HepG2 (cell line): ENCODE results near the gene PLD3. TPM values are rescaled to one million over a fixed set of nuclear protein-coding genes. Genes with fewer than 3 reads are reported as not detected.

ENCODE experiments used
- ATAC-seq: fragments of 200-7000 bp; cut with Tn5 transposase; 3 replicates; pipeline ENCODE4 v1.9.1; 2020; ENCODE audit warnings: mild to moderate bottlenecking, moderate library complexity
- BruUV-seq: library from RNA; stranded (reverse); fragments of 400-500 nt; replicated peaks from 2 replicates; lab custom pipeline; 2021; lab: Mats Ljungman, UMichigan
- CTCF ChIA-PET: fragments of 300-600 bp; formaldehyde crosslinking; extraction: SDS; loops from one replicate; lab custom pipeline; 2021; ENCODE audit warnings: low total read pairs, inconsistent platforms, low intra/inter-chr PET ratio; lab: Yijun Ruan, JAX
- POLR2A ChIA-PET: fragments of 350-600 bp; sonication (Branson Sonifier 250); formaldehyde crosslinking; loops from one replicate; lab custom pipeline; 2020; ENCODE audit warnings: antibody characterized with exemption, inconsistent platforms; lab: Yijun Ruan, JAX
- DNase-seq: peaks from one replicate; pipeline ENCODE4 v3.0.0-alpha.2; 2015; ENCODE audit warnings: low spot score
- FAIRE-seq: peaks from 3 replicates; lab custom pipeline; 2011; peaks lifted over from hg19 to GRCh38; lab: Jason Lieb, UNC
- H2AFZ ChIP-seq: one replicate; pipeline ENCODE4 v1.6.1; 2011; ENCODE audit warnings: low read length, inconsistent platforms
- H3K27ac ChIP-seq: fragments of 300-600 bp; 3 replicates; pipeline ENCODE4 v1.8.0; 2011; ENCODE audit warnings: mixed run types, mild to moderate bottlenecking, mixed read lengths, low read length, inconsistent platforms; ENCODE audit not compliant: insufficient read depth; ENCODE audit errors: extremely low read length
- H3K27me3 ChIP-seq, 2 experiments: fragments of 200-600 bp in 1 of 2; 2 replicates in 1 of 2; 3 replicates in 1 of 2; pipeline versions ENCODE4 v1.6.0 to v1.8.0; 2011; ENCODE audit warnings: low read length in 2 of 2, mild to moderate bottlenecking in 2 of 2, moderate library complexity in 2 of 2, inconsistent platforms in 1 of 2; ENCODE audit not compliant: insufficient read depth in 2 of 2, control insufficient read depth in 1 of 2
- H3K36me3 ChIP-seq, 2 experiments: fragments of 200-600 bp in 1 of 2; replicated peaks in 1 of 2; 2 replicates in 1 of 2; 3 replicates in 1 of 2; pipeline versions ENCODE4 v1.5.1 to v1.8.0; 2011; ENCODE audit warnings: low read length in 2 of 2, inconsistent platforms in 1 of 2; ENCODE audit not compliant: insufficient read depth in 2 of 2, control insufficient read depth in 1 of 2
- H3K4me1 ChIP-seq: 2 replicates; pipeline ENCODE4 v1.5.1; 2012; ENCODE audit warnings: low read length, inconsistent platforms; ENCODE audit not compliant: insufficient read depth
- H3K4me2 ChIP-seq: 2 replicates; pipeline ENCODE4 v1.6.0; 2011; ENCODE audit warnings: low read depth, low read length, inconsistent platforms
- H3K4me3 ChIP-seq, 3 experiments: fragments of 200-600 bp in 1 of 3; sonication (generic), shearing (Covaris generic) in 1 of 3; replicated peaks in 1 of 3; 2 replicates each; pipeline ENCODE4 v1.5.1; 2011 to 2016; ENCODE audit warnings: low read length in 3 of 3, inconsistent platforms in 2 of 3, low read depth in 2 of 3, mild to moderate bottlenecking in 2 of 3, control low read depth in 1 of 3, mixed read lengths in 1 of 3; ENCODE audit not compliant: insufficient read depth in 1 of 3
- H3K79me2 ChIP-seq: one replicate; pipeline ENCODE4 v1.6.1; 2011; ENCODE audit warnings: low read length, inconsistent platforms; ENCODE audit not compliant: insufficient read depth
- H3K9ac ChIP-seq: 2 replicates; pipeline ENCODE4 v1.6.0; 2011; ENCODE audit warnings: mild to moderate bottlenecking, low read depth, low read length, inconsistent platforms; ENCODE audit not compliant: insufficient read depth
- H3K9me3 ChIP-seq: 2 replicates; pipeline ENCODE4 v1.5.1; 2012; ENCODE audit warnings: mild to moderate bottlenecking, low read length
- H4K20me1 ChIP-seq: 2 replicates; pipeline ENCODE4 v1.6.0; 2011; ENCODE audit warnings: inconsistent platforms, mild to moderate bottlenecking, low read length, moderate library complexity; ENCODE audit not compliant: insufficient read depth
- ATF6 ChIP-seq: sonication (generic); formaldehyde crosslinking; conservative IDR thresholded peaks from 2 replicates; pipeline ENCODE4 v1.4.0; 2020; ENCODE audit warnings: missing genetic modification reagents
- HOXD1 ChIP-seq: sonication (generic); formaldehyde crosslinking; IDR thresholded peaks from 2 replicates; pipeline ENCODE4 v1.5.0; 2020; ENCODE audit warnings: missing genetic modification reagents
- KAT2B ChIP-seq: fragments of 150-350 bp; IDR thresholded peaks from 2 replicates; pipeline ENCODE4 v1.6.1; 2014; ENCODE audit warnings: low read depth, low read length, borderline replicate concordance
- KIAA2018 ChIP-seq: sonication (generic); formaldehyde crosslinking; IDR thresholded peaks from 2 replicates; pipeline ENCODE4 v1.5.0; 2020; ENCODE audit warnings: mild to moderate bottlenecking, missing genetic modification reagents, borderline replicate concordance
- PTBP1 ChIP-seq: fragments of 200-400 bp; formaldehyde crosslinking; IDR thresholded peaks from 2 replicates; pipeline ENCODE4 v1.6.1; 2018; ENCODE audit warnings: low read length, low read depth; ENCODE audit not compliant: poor library complexity, severe bottlenecking
- SMYD3 ChIP-seq: sonication (generic); formaldehyde crosslinking; IDR thresholded peaks from 2 replicates; pipeline ENCODE4 v1.8.1; 2023; ENCODE audit warnings: mild to moderate bottlenecking, missing genetic modification reagents
- SYNCRIP ChIP-seq: fragments of 200-400 bp; formaldehyde crosslinking; IDR thresholded peaks from 2 replicates; pipeline ENCODE4 v1.6.1; 2018; ENCODE audit warnings: mild to moderate bottlenecking, low read depth, low read length; ENCODE audit not compliant: insufficient read depth
- ZBTB1 ChIP-seq: sonication (generic); formaldehyde crosslinking; IDR thresholded peaks from 2 replicates; pipeline ENCODE4 v1.4.0; 2020; ENCODE audit warnings: missing genetic modification reagents, borderline replicate concordance
- ZNF20 ChIP-seq: sonication (generic); formaldehyde crosslinking; IDR thresholded peaks from 2 replicates; pipeline ENCODE4 v1.4.0; 2020; ENCODE audit warnings: mild to moderate bottlenecking, moderate library complexity, missing genetic modification reagents
- ZNF468 ChIP-seq: sonication (generic); formaldehyde crosslinking; IDR thresholded peaks from 2 replicates; pipeline ENCODE4 v1.8.0; 2022; ENCODE audit warnings: mild to moderate bottlenecking, moderate library complexity, missing genetic modification reagents
- ZNF747 ChIP-seq: sonication (generic); formaldehyde crosslinking; IDR thresholded peaks from 2 replicates; pipeline ENCODE4 v1.8.1; 2023; ENCODE audit warnings: missing genetic modification reagents, mild to moderate bottlenecking, borderline replicate concordance
- ZNF800 ChIP-seq: sonication (generic); formaldehyde crosslinking; IDR thresholded peaks from 2 replicates; pipeline ENCODE4 v1.4.0; 2020; ENCODE audit warnings: missing genetic modification reagents
- ZZZ3 ChIP-seq: sonication (generic); formaldehyde crosslinking; IDR thresholded peaks from 2 replicates; pipeline ENCODE4 v1.4.0; 2020; ENCODE audit warnings: missing genetic modification reagents, mild to moderate bottlenecking, borderline replicate concordance
- WGBS: methylation state at CpG from one replicate; pipeline ENCODE4 v1.1.6; 2017; ENCODE audit warnings: low lambda C conversion rate; 5-methylcytosine and 5-hydroxymethylcytosine counted together
- in situ Hi-C: cut with HindIII; loops from 2 replicates; pipeline ENCODE4 v1.10.0; 2017; ENCODE audit warnings: low pct_unique_long_range_greater_than_20kb; ENCODE audit not compliant: extremely low pct_ligation_motif_present
- intact Hi-C: fragments of 100-400 bp; cut with micrococcal nuclease; formaldehyde crosslinking; loops from one replicate; pipeline ENCODE4 v1.10.0; 2022; ENCODE audit not compliant: unreplicated experiment
- polyA plus RNA-seq, 8 experiments: library from polyadenylated mRNA; depleted of rRNA in 3 of 8; stranded (reverse) in 7 of 8; unstranded in 1 of 8; fragments of >200 nt; fragmentation: Illumina TruSeq in 4 of 8; extraction: Trizol in 4 of 8; gene quantifications; 2 replicates each; pipeline versions ENCODE4 v1.2.1 to v1.2.3, GENCODE V29; 2011 to 2016; ENCODE audit warnings: low read depth in 4 of 8, missing spikeins in 1 of 8, mixed read lengths in 1 of 8; ENCODE audit not compliant: insufficient read depth in 1 of 8
- total RNA-seq, 5 experiments: library from RNA; depleted of rRNA; stranded (reverse); fragments of >200 nt; fragmentation: Illumina TruSeq; extraction: Trizol; gene quantifications; 2 replicates each; pipeline ENCODE4 v1.2.3, GENCODE V29; 2016; ENCODE audit warnings: low read depth in 1 of 5

Gene PLD3
- total and polyA plus RNA-seq, 2 of the 13 experiments (the other 11 are each of a cell fraction or from before 2014, with no cell fraction given): 45.7 to 164 TPM

- WGBS: 71% methylated on average over 10 of the region's 10 CpGs
- Histone ChIP-seq H3K36me3 (no peaks in the 10 kb centered on the region), H4K20me1 (no peaks in the 10 kb centered on the region), H3K9ac (no peak overlapping the region), H3K27ac (no peak overlapping the region), H3K4me1 (peaks cover 8% of the 10 kb centered on the region; the same call in 1 of the 2 replicates), H3K4me2 (no peak overlapping the region), H3K27me3 (0 out of 5 replicates have a peak, but pooled peaks cover 0 to 2% of the 10 kb centered on the region in 2 experiments), H2AFZ (no peak overlapping the region), H3K4me3 (no peak overlapping the region), H3K79me2 (no peaks in the 10 kb centered on the region), H3K9me3 (no peaks in the 10 kb centered on the region)
- intact Hi-C loops (no loop called here), in situ Hi-C loops (no loop called here)
- DNase-seq (no peak), ATAC-seq (no peak), FAIRE-seq (no peak)
- BruUV-seq: no TSS peak
- CTCF ChIA-PET: no interaction called here
- POLR2A ChIA-PET: interaction anchor here (1.1 kb wide), 1 partner anchor 56 kb away, joined by 3 read pairs; no protein-coding TSS in a partner anchor
- no peak for TF ChIP-seq ZNF20 (CRISPR knock-in tag)
- TF ChIP-seq ZNF800: no peak
- TF ChIP-seq HOXD1 (CRISPR knock-in tag): no peak
- TF ChIP-seq KAT2B: no peak
- no peak for TF ChIP-seq ZBTB1 (CRISPR knock-in tag)
- no peak for TF ChIP-seq ATF6 (CRISPR knock-in tag)
- no peak for TF ChIP-seq ZNF468 (CRISPR knock-in tag)
- TF ChIP-seq ZZZ3 (CRISPR knock-in tag): no peak
- TF ChIP-seq SMYD3 (CRISPR knock-in tag): no peak
- no peak for TF ChIP-seq SYNCRIP
- no peak for TF ChIP-seq KIAA2018 (CRISPR knock-in tag)
- TF ChIP-seq ZNF747 (CRISPR knock-in tag): no peak
- no peak for TF ChIP-seq PTBP1
Observed at GRCh38 chr19:40387155-40387554, 38.7 kb downstream of the PLD3 start.
